Upper lobe of left lung (tissue), 4 donors: ENCODE results near the gene ANK3.

ENCODE experiments used
- POLR2A ChIP-seq, 4 donors: fragments of 450-650 bp; IDR thresholded peaks; one replicate each; pipeline ENCODE4 v1.5.1; 2016 to 2017; ENCODE audit warnings: antibody characterized with exemption in 4 of 4, mild to moderate bottlenecking in 2 of 4
- POLR2AphosphoS5 ChIP-seq, 2 donors: sonication (generic); formaldehyde crosslinking; IDR thresholded peaks; one replicate each; pipeline ENCODE4 v1.5.1; 2017; ENCODE audit warnings: antibody characterized with exemption in 2 of 2
- TF ChIP-seq, protein P1 (sequence below), 6 experiments: fragments of 450-650 bp in 4 of 6; fragments of 200-600 bp in 2 of 6; sonication (generic) in 2 of 6; IDR thresholded peaks; one replicate each; pipeline ENCODE4 v1.5.1; 2016 to 2019; ENCODE audit warnings: antibody characterized with exemption in 6 of 6

DNA sequence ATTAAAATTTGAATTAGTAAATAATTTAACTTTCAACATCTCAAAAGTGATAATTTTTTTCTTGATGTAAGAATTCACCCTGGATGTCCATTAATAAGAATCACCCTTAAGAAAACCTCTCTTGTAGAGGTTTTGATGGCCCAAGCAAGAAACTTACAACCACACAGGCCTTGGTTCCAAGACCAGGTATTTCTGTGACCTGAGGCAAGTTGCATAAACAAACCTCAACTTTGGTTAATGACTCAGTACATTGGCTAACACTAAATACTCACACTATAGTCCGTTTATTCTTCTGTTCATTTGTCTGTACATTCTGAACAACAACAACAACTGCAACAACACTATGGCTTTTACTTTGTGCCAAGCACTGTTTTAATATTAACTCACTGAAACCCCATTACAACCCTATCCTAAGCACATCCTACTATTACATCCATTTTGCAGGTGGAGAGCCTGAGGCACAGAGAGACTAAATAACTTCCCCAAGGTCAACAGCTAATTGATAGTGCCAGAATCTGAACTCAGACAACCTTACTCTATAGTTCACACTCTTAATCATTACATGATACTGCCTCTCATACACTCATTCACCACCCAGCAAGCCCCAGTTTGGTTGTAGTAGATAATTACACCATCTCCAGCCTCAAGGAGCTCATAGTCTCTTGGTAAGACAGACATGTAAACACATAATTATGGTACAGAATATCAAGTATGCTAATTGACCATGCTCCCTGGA lies 6.6 kb downstream of the ANK3 start:
- TF ChIP-seq, protein P1, sequence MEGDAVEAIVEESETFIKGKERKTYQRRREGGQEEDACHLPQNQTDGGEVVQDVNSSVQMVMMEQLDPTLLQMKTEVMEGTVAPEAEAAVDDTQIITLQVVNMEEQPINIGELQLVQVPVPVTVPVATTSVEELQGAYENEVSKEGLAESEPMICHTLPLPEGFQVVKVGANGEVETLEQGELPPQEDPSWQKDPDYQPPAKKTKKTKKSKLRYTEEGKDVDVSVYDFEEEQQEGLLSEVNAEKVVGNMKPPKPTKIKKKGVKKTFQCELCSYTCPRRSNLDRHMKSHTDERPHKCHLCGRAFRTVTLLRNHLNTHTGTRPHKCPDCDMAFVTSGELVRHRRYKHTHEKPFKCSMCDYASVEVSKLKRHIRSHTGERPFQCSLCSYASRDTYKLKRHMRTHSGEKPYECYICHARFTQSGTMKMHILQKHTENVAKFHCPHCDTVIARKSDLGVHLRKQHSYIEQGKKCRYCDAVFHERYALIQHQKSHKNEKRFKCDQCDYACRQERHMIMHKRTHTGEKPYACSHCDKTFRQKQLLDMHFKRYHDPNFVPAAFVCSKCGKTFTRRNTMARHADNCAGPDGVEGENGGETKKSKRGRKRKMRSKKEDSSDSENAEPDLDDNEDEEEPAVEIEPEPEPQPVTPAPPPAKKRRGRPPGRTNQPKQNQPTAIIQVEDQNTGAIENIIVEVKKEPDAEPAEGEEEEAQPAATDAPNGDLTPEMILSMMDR (IDR thresholded peaks at IDR 0.05): no peak
- TF ChIP-seq POLR2AphosphoS5 (IDR thresholded peaks at IDR 0.05): no peak
- no peak for TF ChIP-seq POLR2A (IDR thresholded peaks at IDR 0.05)
